Measurements from ENCODE around the gene MAP2K6.

DNA sequence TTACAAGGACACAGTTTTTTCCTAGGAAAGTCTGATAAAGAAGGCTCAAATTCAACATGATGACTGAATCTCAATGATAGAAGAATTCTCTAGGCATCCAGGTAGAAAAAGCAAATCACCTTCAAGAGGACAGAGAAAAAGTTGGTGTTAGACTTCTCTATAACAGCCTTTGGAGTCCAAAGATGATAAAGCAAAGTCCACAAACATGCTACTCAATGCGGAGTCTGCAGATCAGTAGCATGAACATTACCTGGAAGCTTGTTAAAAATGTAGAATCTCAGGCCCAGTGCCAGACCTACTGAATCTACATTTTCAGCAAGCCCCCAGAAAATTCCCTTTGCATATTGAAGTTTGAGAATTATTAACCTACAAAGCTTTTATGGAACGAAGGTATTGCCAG is 41.4 kb upstream of the MAP2K6 start:
- TF ChIP-seq, protein P1, sequence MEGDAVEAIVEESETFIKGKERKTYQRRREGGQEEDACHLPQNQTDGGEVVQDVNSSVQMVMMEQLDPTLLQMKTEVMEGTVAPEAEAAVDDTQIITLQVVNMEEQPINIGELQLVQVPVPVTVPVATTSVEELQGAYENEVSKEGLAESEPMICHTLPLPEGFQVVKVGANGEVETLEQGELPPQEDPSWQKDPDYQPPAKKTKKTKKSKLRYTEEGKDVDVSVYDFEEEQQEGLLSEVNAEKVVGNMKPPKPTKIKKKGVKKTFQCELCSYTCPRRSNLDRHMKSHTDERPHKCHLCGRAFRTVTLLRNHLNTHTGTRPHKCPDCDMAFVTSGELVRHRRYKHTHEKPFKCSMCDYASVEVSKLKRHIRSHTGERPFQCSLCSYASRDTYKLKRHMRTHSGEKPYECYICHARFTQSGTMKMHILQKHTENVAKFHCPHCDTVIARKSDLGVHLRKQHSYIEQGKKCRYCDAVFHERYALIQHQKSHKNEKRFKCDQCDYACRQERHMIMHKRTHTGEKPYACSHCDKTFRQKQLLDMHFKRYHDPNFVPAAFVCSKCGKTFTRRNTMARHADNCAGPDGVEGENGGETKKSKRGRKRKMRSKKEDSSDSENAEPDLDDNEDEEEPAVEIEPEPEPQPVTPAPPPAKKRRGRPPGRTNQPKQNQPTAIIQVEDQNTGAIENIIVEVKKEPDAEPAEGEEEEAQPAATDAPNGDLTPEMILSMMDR (IDR thresholded peaks at IDR 0.05), result no peak
- no peak for TF ChIP-seq POLR2AphosphoS5 (IDR thresholded peaks at IDR 0.05; ENCODE audit: insufficient read depth in 1 of 2, low read depth in 1 of 2)
